ENCODE results near the gene ANKRD16.
"Not testable (repeated sequence)": the region's sequence is repeated elsewhere in the genome, so short reads cannot be mapped to it uniquely, and the experiment has no call there.

The ANKRD16 gene

GRCh38 chr10:5891009-5891408, 1.3 kb upstream of the ANKRD16 start:
- H3K27me3 ChIP-seq (ENCODE audit: control insufficient read depth, insufficient read depth, low read length), result no peaks in the 10 kb centered on the region
- no peaks in the 10 kb centered on the region for H3K9me3 ChIP-seq (ENCODE audit: control insufficient read depth, low read depth, low read length)
- H3K27ac ChIP-seq (ENCODE audit: low read length), result no peak overlapping the region
- peak overlapping the region; percentile 21 for H3K9ac ChIP-seq (ENCODE audit: low read length)
- H3K4me3 ChIP-seq (ENCODE audit: low read length), result peak overlapping the region; percentile 78
- peaks cover 24% of the 10 kb centered on the region for H3K36me3 ChIP-seq (ENCODE audit: control insufficient read depth, low read depth, low read length)
- H3K4me1 ChIP-seq (ENCODE audit: control insufficient read depth, low read depth, low read length), result peaks cover 11% of the 10 kb centered on the region

DNA sequence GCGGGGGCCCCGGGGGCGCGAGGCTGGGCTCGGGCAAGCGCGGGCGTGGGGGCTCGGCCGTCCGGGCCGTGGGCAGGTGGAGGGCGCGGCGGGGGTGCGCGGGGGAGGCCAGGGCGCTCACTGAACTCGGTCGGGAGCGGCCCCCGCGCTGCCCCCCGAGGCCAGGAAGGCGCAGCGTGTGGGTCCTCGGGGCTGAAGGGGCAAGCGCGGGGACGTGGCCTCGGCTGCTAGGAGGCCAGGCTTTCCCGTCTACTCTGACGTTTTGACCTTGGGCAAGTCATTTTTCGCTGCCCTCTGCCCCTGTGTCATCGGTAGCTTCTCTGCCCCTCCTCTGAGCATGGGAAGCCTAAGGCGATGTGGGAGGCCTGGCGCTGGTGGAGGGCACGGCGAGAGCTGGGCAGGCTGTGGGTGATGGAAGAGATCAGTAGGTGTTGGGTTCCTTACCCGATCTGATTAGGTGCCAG, 791 bp upstream of the ANKRD16 start:
- H3K9ac ChIP-seq (ENCODE audit: low read length), result peak overlapping the region; percentile 21
- peaks cover 11% of the 10 kb centered on the region for H3K4me1 ChIP-seq (ENCODE audit: control insufficient read depth, low read depth, low read length)
- no peaks in the 10 kb centered on the region for H3K27me3 ChIP-seq (ENCODE audit: control insufficient read depth, insufficient read depth, low read length)
- H3K27ac ChIP-seq (ENCODE audit: low read length), result no peak overlapping the region
- H3K36me3 ChIP-seq (ENCODE audit: control insufficient read depth, low read depth, low read length), result peaks cover 25% of the 10 kb centered on the region
- no peaks in the 10 kb centered on the region for H3K9me3 ChIP-seq (ENCODE audit: control insufficient read depth, low read depth, low read length)
- H3K4me3 ChIP-seq (ENCODE audit: low read length), result peak overlapping the region; percentile 78

GRCh38 chr10:5888843-5889623, 660 bp downstream of the ANKRD16 start:
- no peak overlapping the region for H3K27ac ChIP-seq (ENCODE audit: low read length)

GRCh38 chr10:5888351-5888750, 1.3 kb downstream of the ANKRD16 start:
- H3K9ac ChIP-seq (ENCODE audit: low read length), result peak overlapping the region; percentile 66
- no peaks in the 10 kb centered on the region for H3K27me3 ChIP-seq (ENCODE audit: control insufficient read depth, insufficient read depth, low read length)
- H3K27ac ChIP-seq (ENCODE audit: low read length), result no peak overlapping the region
- H3K36me3 ChIP-seq (ENCODE audit: control insufficient read depth, low read depth, low read length), result peaks cover 32% of the 10 kb centered on the region
- H3K4me1 ChIP-seq (ENCODE audit: control insufficient read depth, low read depth, low read length), result peaks cover 11% of the 10 kb centered on the region
- peak overlapping the region; percentile 63 for H3K4me3 ChIP-seq (ENCODE audit: low read length)
- no peaks in the 10 kb centered on the region for H3K9me3 ChIP-seq (ENCODE audit: control insufficient read depth, low read depth, low read length)

More at GRCh38 chr10:5888843-5889623, 660 bp downstream of the ANKRD16 start:
- peaks cover 11% of the 10 kb centered on the region for H3K4me1 ChIP-seq (ENCODE audit: control insufficient read depth, low read depth, low read length)
- no peaks in the 10 kb centered on the region for H3K27me3 ChIP-seq (ENCODE audit: control insufficient read depth, insufficient read depth, low read length)
- H3K9ac ChIP-seq (ENCODE audit: low read length), result peak overlapping the region; percentile 66
- peak overlapping the region; percentile 63 for H3K4me3 ChIP-seq (ENCODE audit: low read length)
- peaks cover 30% of the 10 kb centered on the region for H3K36me3 ChIP-seq (ENCODE audit: control insufficient read depth, low read depth, low read length)
- no peaks in the 10 kb centered on the region for H3K9me3 ChIP-seq (ENCODE audit: control insufficient read depth, low read depth, low read length)

DNA sequence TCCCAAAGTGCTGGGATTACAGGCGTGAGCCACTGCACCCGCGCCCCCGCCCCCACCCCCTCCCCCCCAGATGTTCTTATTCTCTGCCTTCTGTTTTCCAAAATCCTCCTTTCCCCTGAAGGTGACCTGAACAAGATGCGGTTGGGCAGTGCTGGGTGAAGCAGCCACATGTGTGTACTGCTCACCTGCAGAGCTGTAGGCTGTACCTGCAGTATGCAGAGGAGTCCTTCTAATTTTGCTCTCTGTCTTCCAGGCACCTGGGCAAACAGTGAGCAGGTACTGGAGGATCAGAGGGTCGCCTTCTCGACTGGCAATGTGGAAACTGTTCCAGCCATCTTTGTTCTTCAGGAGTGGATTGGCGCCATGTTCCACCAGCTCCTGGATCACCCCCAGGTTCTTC, 2.1 kb downstream of the ANKRD16 start:
- Histone ChIP-seq H3K9me3 (ENCODE audit: control insufficient read depth, low read depth, low read length) (no peaks in the 10 kb centered on the region), H3K27ac (ENCODE audit: low read length) (no peak overlapping the region), H3K36me3 (ENCODE audit: control insufficient read depth, low read depth, low read length) (peaks cover 39% of the 10 kb centered on the region), H3K4me1 (ENCODE audit: control insufficient read depth, low read depth, low read length) (peaks cover 11% of the 10 kb centered on the region), H3K9ac (ENCODE audit: low read length) (no peak overlapping the region), H3K27me3 (ENCODE audit: control insufficient read depth, insufficient read depth, low read length) (no peaks in the 10 kb centered on the region), H3K4me3 (ENCODE audit: low read length) (no peak overlapping the region)

GRCh38 chr10:5887029-5887428, 2.7 kb downstream of the ANKRD16 start:
- H3K4me1 ChIP-seq (ENCODE audit: control insufficient read depth, low read depth, low read length), result peaks cover 11% of the 10 kb centered on the region
- no peak overlapping the region for H3K4me3 ChIP-seq (ENCODE audit: low read length)
- no peak overlapping the region for H3K9ac ChIP-seq (ENCODE audit: low read length)
- no peaks in the 10 kb centered on the region for H3K27me3 ChIP-seq (ENCODE audit: control insufficient read depth, insufficient read depth, low read length)
- H3K9me3 ChIP-seq (ENCODE audit: control insufficient read depth, low read depth, low read length), result no peaks in the 10 kb centered on the region
- no peak overlapping the region for H3K27ac ChIP-seq (ENCODE audit: low read length)
- H3K36me3 ChIP-seq (ENCODE audit: control insufficient read depth, low read depth, low read length), result peaks cover 43% of the 10 kb centered on the region

GRCh38 chr10:5885619-5886018, 4.1 kb downstream of the ANKRD16 start:
- H3K36me3 ChIP-seq (ENCODE audit: control insufficient read depth, low read depth, low read length), result peaks cover 43% of the 10 kb centered on the region
- H3K9me3 ChIP-seq (ENCODE audit: control insufficient read depth, low read depth, low read length), result no peaks in the 10 kb centered on the region
- no peak overlapping the region for H3K9ac ChIP-seq (ENCODE audit: low read length)
- H3K4me3 ChIP-seq (ENCODE audit: low read length), result no peak overlapping the region
- no peaks in the 10 kb centered on the region for H3K27me3 ChIP-seq (ENCODE audit: control insufficient read depth, insufficient read depth, low read length)
- H3K4me1 ChIP-seq (ENCODE audit: control insufficient read depth, low read depth, low read length), result peaks cover 5% of the 10 kb centered on the region
- no peak overlapping the region for H3K27ac ChIP-seq (ENCODE audit: low read length)

- no peak overlapping the region for H3K27ac ChIP-seq (ENCODE audit: low read length)
- no peak overlapping the region for H3K4me3 ChIP-seq (ENCODE audit: low read length)
- no peaks in the 10 kb centered on the region for H3K27me3 ChIP-seq (ENCODE audit: control insufficient read depth, insufficient read depth, low read length)
- H3K9me3 ChIP-seq (ENCODE audit: control insufficient read depth, low read depth, low read length), result no peaks in the 10 kb centered on the region
- H3K9ac ChIP-seq (ENCODE audit: low read length), result no peak overlapping the region
- peaks cover 52% of the 10 kb centered on the region for H3K36me3 ChIP-seq (ENCODE audit: control insufficient read depth, low read depth, low read length)
- H3K4me1 ChIP-seq (ENCODE audit: control insufficient read depth, low read depth, low read length), result no peaks in the 10 kb centered on the region
These were observed 6.7 kb downstream of the ANKRD16 start for GRCh38 chr10:5882961-5883360.

DNA sequence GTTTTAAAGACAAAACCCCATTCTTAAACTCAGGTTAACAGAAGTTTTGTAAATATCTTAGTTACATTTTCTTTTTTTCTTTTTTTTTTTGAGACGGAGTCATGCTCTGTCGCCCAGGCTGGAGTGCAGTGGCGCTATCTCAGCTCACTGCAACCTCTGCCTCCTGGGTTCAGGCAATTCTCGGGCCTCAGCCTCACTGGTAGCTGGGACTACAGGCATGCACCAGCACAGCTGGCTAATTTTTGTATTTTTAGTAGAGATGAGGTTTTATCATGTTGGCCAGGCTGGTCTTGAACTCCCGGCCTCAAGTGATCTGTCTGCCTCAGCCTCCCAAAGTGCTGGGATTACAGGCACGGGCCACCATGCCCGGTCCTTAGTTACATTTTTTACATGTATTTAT, 12.7 kb downstream of the ANKRD16 start:
- H3K36me3 ChIP-seq (ENCODE audit: control insufficient read depth, low read depth, low read length), result peaks cover 25% of the 10 kb centered on the region
- not testable (repeated sequence) for H3K9ac ChIP-seq (ENCODE audit: low read length); H3K27ac ChIP-seq (ENCODE audit: low read length); H3K9me3 ChIP-seq (ENCODE audit: control insufficient read depth, low read depth, low read length); H3K27me3 ChIP-seq (ENCODE audit: control insufficient read depth, insufficient read depth, low read length); H3K4me3 ChIP-seq (ENCODE audit: low read length); H3K4me1 ChIP-seq (ENCODE audit: control insufficient read depth, low read depth, low read length)

DNA sequence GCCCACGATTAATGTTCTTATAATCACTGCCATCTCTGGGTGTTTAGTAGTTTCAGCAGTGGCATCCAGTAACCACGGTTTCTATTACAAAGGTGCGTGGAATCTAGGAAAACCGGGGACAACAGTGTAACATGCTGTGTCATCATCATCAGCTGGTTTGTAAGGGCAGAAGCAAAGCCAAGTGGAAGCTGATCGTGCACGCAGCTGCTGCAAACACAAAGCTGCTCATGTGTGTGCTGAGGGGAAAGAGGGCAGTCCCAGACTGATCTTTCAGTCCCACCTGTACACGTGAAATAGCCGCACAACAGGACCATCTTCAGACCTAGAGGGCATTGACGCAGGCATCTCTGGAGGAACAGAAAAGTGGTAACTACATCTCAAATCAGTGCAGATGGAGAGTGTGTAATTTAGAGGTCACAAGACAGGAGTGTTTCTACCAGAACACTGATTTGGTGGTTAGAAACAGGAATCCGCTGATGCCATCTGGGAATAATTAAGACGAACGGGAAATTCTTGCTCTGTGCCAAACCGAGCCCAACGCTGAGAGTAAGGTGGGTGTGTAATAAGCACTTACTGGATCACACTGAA, 13.4 kb downstream of the ANKRD16 start:
- Histone ChIP-seq H3K36me3 (ENCODE audit: control insufficient read depth, low read depth, low read length) (peaks cover 25% of the 10 kb centered on the region), H3K4me1 (ENCODE audit: control insufficient read depth, low read depth, low read length) (no peaks in the 10 kb centered on the region), H3K9me3 (ENCODE audit: control insufficient read depth, low read depth, low read length) (no peaks in the 10 kb centered on the region), H3K27me3 (ENCODE audit: control insufficient read depth, insufficient read depth, low read length) (no peaks in the 10 kb centered on the region), H3K4me3 (ENCODE audit: low read length) (no peak overlapping the region), H3K27ac (ENCODE audit: low read length) (no peak overlapping the region), H3K9ac (ENCODE audit: low read length) (no peak overlapping the region)

DNA sequence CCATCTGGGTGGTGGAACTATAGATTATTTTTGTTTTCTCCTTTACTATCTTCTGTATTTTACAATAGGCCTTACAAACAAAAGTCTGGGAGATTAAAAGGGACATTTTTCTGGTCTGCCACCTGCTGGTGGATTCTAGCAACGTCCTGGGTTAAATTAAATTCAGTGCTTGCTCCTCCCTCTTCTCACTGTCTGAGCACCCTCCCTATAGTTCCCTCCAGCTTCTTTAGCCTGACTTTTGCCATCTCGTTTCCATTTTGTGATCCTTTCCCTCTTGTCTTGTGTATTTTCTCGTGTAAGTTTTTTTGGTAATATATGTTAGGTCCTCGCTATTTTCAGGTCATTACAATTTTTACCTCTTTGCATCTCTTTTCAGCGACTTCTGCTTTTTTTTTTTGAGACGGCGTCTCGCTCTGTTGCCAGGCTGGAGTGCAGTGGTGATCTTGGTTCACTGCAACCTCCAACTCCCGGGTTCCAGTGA, 16.1 kb downstream of the ANKRD16 start:
- no peak overlapping the region for H3K27ac ChIP-seq (ENCODE audit: low read length)
- no peak overlapping the region for H3K4me3 ChIP-seq (ENCODE audit: low read length)
- H3K4me1 ChIP-seq (ENCODE audit: control insufficient read depth, low read depth, low read length), result no peaks in the 10 kb centered on the region
- no peak overlapping the region for H3K9ac ChIP-seq (ENCODE audit: low read length)
- H3K27me3 ChIP-seq (ENCODE audit: control insufficient read depth, insufficient read depth, low read length), result no peaks in the 10 kb centered on the region
- H3K9me3 ChIP-seq (ENCODE audit: control insufficient read depth, low read depth, low read length), result no peaks in the 10 kb centered on the region
- H3K36me3 ChIP-seq (ENCODE audit: control insufficient read depth, low read depth, low read length), result peaks cover 20% of the 10 kb centered on the region

GRCh38 chr10:5871596-5871995, 18.1 kb downstream of the ANKRD16 start:
- Histone ChIP-seq H3K9me3 (ENCODE audit: control insufficient read depth, low read depth, low read length) (no peaks in the 10 kb centered on the region), H3K27me3 (ENCODE audit: control insufficient read depth, insufficient read depth, low read length) (no peaks in the 10 kb centered on the region), H3K4me1 (ENCODE audit: control insufficient read depth, low read depth, low read length) (no peaks in the 10 kb centered on the region), H3K36me3 (ENCODE audit: control insufficient read depth, low read depth, low read length) (peaks cover 7% of the 10 kb centered on the region), H3K4me3 (ENCODE audit: low read length) (no peak overlapping the region), H3K27ac (ENCODE audit: low read length) (no peak overlapping the region), H3K9ac (ENCODE audit: low read length) (no peak overlapping the region)
